Measurements from ENCODE around the gene NPR2.

Gene NPR2

GRCh38 chr9:35795695-35796094 lies 4.3 kb downstream of the NPR2 start:
- DNase-seq (ENCODE audit: low read depth): no peak
- TF ChIP-seq CTCF (conservative IDR thresholded peaks at IDR 0.05; ENCODE audit: low read depth, low read length): no peak
- H3K4me3 ChIP-seq (ENCODE audit: low read depth, low read length): no peak overlapping the region

GRCh38 chr9:35797311-35798109 lies 6.1 kb downstream of the NPR2 start:
- no peak overlapping the region for H3K4me3 ChIP-seq (ENCODE audit: low read depth, low read length)
- no peak for TF ChIP-seq CTCF (conservative IDR thresholded peaks at IDR 0.05; ENCODE audit: low read depth, low read length)
- DNase-seq (ENCODE audit: low read depth): no peak

GRCh38 chr9:35798658-35799374 lies 7.4 kb downstream of the NPR2 start:
- DNase-seq (ENCODE audit: low read depth): peak; percentile 14
- no peak for TF ChIP-seq CTCF (conservative IDR thresholded peaks at IDR 0.05; ENCODE audit: low read depth, low read length)
- no peak overlapping the region for H3K4me3 ChIP-seq (ENCODE audit: low read depth, low read length)

GRCh38 chr9:35800530-35800929 lies 9.1 kb downstream of the NPR2 start:
- H3K4me3 ChIP-seq (ENCODE audit: low read depth, low read length): no peak overlapping the region
- DNase-seq (ENCODE audit: low read depth): no peak

GRCh38 chr9:35801328-35802128 lies 10.1 kb downstream of the NPR2 start:
- DNase-seq (ENCODE audit: low read depth): no peak
- no peak for TF ChIP-seq CTCF (conservative IDR thresholded peaks at IDR 0.05; ENCODE audit: low read depth, low read length)
- H3K4me3 ChIP-seq (ENCODE audit: low read depth, low read length): no peak overlapping the region

More at GRCh38 chr9:35800530-35800929, 9.1 kb downstream of the NPR2 start:
- TF ChIP-seq CTCF (conservative IDR thresholded peaks at IDR 0.05; ENCODE audit: low read depth, low read length): no peak

GRCh38 chr9:35806101-35806500 lies 14.7 kb downstream of the NPR2 start:
- no peak overlapping the region for H3K4me3 ChIP-seq (ENCODE audit: low read depth, low read length)
- DNase-seq (ENCODE audit: low read depth): no peak
- no peak for TF ChIP-seq CTCF (conservative IDR thresholded peaks at IDR 0.05; ENCODE audit: low read depth, low read length)
